GM12891 (cell line): ENCODE measurements around the gene RALGAPA2.

Experiments used
- POLR2A ChIP-seq: IDR thresholded peaks from 2 replicates; pipeline ENCODE4 v1.6.1; 2011; ENCODE audit warnings: low read depth, low read length, control low read depth
- POLR2AphosphoS5 ChIP-seq: IDR thresholded peaks from 2 replicates; pipeline ENCODE4 v1.6.1; 2011; ENCODE audit warnings: low read depth, low read length, control low read depth

DNA sequence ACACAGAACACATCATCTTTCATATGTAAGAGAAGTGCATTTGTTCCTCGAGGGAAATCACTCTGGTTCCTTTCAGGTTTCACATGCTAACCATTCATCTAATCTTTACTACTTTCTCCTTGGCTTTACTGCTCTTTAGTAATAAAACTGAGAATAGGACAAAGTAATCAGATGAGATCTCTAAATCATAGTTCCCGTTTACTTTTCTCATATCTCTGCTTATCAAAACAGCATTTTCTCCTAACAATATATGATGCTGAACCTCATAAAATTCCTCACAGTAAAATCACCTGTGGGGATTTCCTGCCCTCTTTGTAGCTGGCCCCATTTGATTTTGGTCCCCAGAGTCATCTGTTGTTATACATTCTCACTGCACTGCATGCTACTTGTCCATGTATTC is 100.2 kb downstream of the RALGAPA2 start:
- TF ChIP-seq POLR2A (no peak), POLR2AphosphoS5 (no peak)
